ENCODE measurements around the gene TINAGL1. TPM values are rescaled to one million over a fixed set of nuclear protein-coding genes. Genes with fewer than 3 reads are reported as not detected.

TINAGL1 gene
- total RNA-seq, 1 experiment from 2014 or later: 57.9 TPM

GRCh38 chr1:31531177-31531999 lies 44.9 kb upstream of the TINAGL1 start:
- no peak for TF ChIP-seq CTCF (IDR thresholded peaks at IDR 0.05 in 2 of 3, conservative IDR thresholded peaks at IDR 0.05 in 1 of 3; ENCODE audit: borderline replicate concordance in 1 of 3, insufficient read depth in 1 of 3, low read depth in 2 of 3, low read length in 2 of 3)
- TF ChIP-seq CEBPB (IDR thresholded peaks at IDR 0.05; ENCODE audit: low read depth): no peak
- no peak for TF ChIP-seq POLR2A (IDR thresholded peaks at IDR 0.05; ENCODE audit: borderline replicate concordance, extremely low read depth, insufficient read depth, insufficient read length)
- TF ChIP-seq MAX (IDR thresholded peaks at IDR 0.05): no peak
- no peak for TF ChIP-seq ZFX (IDR thresholded peaks at IDR 0.05)
- TF ChIP-seq YY1 (IDR thresholded peaks at IDR 0.05; ENCODE audit: extremely low read depth, insufficient replicate concordance, low read depth, low read length): no peak
- no peak for TF ChIP-seq ATF3 (IDR thresholded peaks at IDR 0.05)
- no peak for TF ChIP-seq SRF (IDR thresholded peaks at IDR 0.05; ENCODE audit: low read depth)
- no peak for TF ChIP-seq ZNF274 (IDR thresholded peaks at IDR 0.05; ENCODE audit: low read depth, low read length)
- no peak for TF ChIP-seq EZH2phosphoT487 (IDR thresholded peaks at IDR 0.05; ENCODE audit: borderline replicate concordance)
- TF ChIP-seq CBX3 (IDR thresholded peaks at IDR 0.05; ENCODE audit: low read depth): no peak
- H2AFZ ChIP-seq (ENCODE audit: low read depth, low read length, poor library complexity, severe bottlenecking): no peak overlapping the region
- CTCF ChIA-PET: no interaction called here

More at GRCh38 chr1:31531177-31531999, 44.9 kb upstream of the TINAGL1 start:
- Histone ChIP-seq H3K9me2 (ENCODE audit: insufficient read depth) (no peaks in the 10 kb centered on the region), H3K79me2 (ENCODE audit: insufficient read depth, low read length) (no peaks in the 10 kb centered on the region), H3K9me3 (ENCODE audit: control insufficient read depth in 1 of 2, insufficient read depth in 1 of 2, low read depth in 1 of 2, low read length in 2 of 2) (no peaks in the 10 kb centered on the region), H3K4me2 (ENCODE audit: low read length) (no peak overlapping the region), H3K4me1 (ENCODE audit: control insufficient read depth in 1 of 2, insufficient read depth in 2 of 2, low read length in 2 of 2) (peaks cover 0 to 15% of the 10 kb centered on the region in 2 experiments; a peak in 2 of 4 replicates), H3K27me3 (ENCODE audit: insufficient read depth, low read length) (no peaks in the 10 kb centered on the region), H3K36me3 (ENCODE audit: control insufficient read depth in 1 of 2, insufficient read depth in 2 of 2, low read length in 2 of 2) (no peaks in the 10 kb centered on the region), H3K9ac (ENCODE audit: low read length) (no peak overlapping the region), H3K27ac (ENCODE audit: low read depth, low read length) (no peak overlapping the region), H3K4me3 (replicated peaks in 1 of 2; ENCODE audit: low read depth in 1 of 2, low read length in 2 of 2) (no peak overlapping the region), H4K20me1 (ENCODE audit: insufficient read depth) (no peaks in the 10 kb centered on the region)
- ChIA-PET RAD21 (ENCODE audit: low non-redundant PET in 1 of 2, low total read pairs in 2 of 2, uncharacterized antibody in 2 of 2, unreplicated experiment in 2 of 2) (no interaction called here), POLR2A (no interaction called here)
- BruUV-seq (replicated peaks): no TSS peak
- no peak for DNase-seq (ENCODE audit: low read depth, low spot score)
- intact Hi-C loops (cut with micrococcal nuclease): no loop called here
- no peak for ATAC-seq
